Activated T-cell treated with anti-CD3 and anti-CD28 coated beads, Interleukin-2, amount 50 U/mL, for 4 hours (primary cell): ENCODE measurements around the gene NAP1L4. TPM values are rescaled to one million over a fixed set of nuclear protein-coding genes. Genes with fewer than 3 reads are reported as not detected.

Experiments
- ATAC-seq, 2 donors: fragments of 200-7000 bp; cut with Tn5 transposase; one replicate each; pipeline ENCODE4 v1.10.0; 2021
- DNase-seq: peaks from one replicate; pipeline ENCODE4 v3.0.0-alpha.2; 2020
- H3K27me3 Mint-ChIP-seq: one replicate; pipeline ENCODE4 v1.8.0; 2021; ENCODE audit warnings: low read depth, mixed read lengths
- H3K36me3 Mint-ChIP-seq: one replicate; pipeline ENCODE4 v1.8.0; 2022; ENCODE audit warnings: mixed read lengths; ENCODE audit not compliant: insufficient read depth
- H3K4me1 Mint-ChIP-seq: one replicate; pipeline ENCODE4 v1.8.0; 2021; ENCODE audit warnings: low read depth, mixed read lengths
- H3K4me3 Mint-ChIP-seq: one replicate; pipeline ENCODE4 v1.8.0; 2021; ENCODE audit warnings: mild to moderate bottlenecking, moderate library complexity, mixed read lengths
- H3K9me3 Mint-ChIP-seq: one replicate; pipeline ENCODE4 v1.8.0; 2021; ENCODE audit warnings: mixed read lengths
- total RNA-seq, 3 donors: library from RNA; stranded (reverse); gene quantifications; one replicate each; pipeline ENCODE4 v1.2.1, GENCODE V29; 2021

NAP1L4 gene
- total RNA-seq, 3 donors from 2014 or later: 194 to 201 (median 199) TPM

DNA sequence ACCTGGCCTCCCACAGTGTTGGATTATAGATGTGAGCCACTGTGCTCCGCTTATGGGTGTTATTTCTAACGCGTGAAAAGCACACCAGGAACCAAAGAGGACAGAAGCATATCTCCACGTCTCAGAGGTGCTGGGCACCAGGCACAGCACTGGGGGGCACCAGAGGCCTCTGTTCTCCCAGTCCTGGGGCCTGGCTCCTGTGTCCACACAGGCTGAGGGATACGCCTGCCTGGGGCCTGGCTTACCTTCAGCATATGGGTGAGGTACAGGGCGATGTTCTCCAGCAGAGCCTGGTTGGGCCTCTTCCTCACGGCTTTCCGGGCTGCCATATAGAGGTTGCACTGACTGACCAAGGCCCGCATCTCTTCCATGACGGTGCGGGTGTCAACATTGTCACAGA, 24.7 kb upstream of the NAP1L4 start:
- no peaks in the 10 kb centered on the region for H3K27me3 Mint-ChIP-seq
- no peaks in the 10 kb centered on the region for H3K9me3 Mint-ChIP-seq
- ATAC-seq: no peak
- H3K4me3 Mint-ChIP-seq: no peak overlapping the region
- no peak for DNase-seq
- peaks cover 43% of the 10 kb centered on the region for H3K36me3 Mint-ChIP-seq
- H3K4me1 Mint-ChIP-seq: peaks cover 45% of the 10 kb centered on the region

GRCh38 chr11:3015796-3016195, 23.7 kb upstream of the NAP1L4 start:
- no peaks in the 10 kb centered on the region for H3K27me3 Mint-ChIP-seq
- H3K4me1 Mint-ChIP-seq: peaks cover 41% of the 10 kb centered on the region
- peaks cover 44% of the 10 kb centered on the region for H3K36me3 Mint-ChIP-seq

GRCh38 chr11:3014943-3015342, 22.8 kb upstream of the NAP1L4 start:
- no peak for ATAC-seq
- H3K36me3 Mint-ChIP-seq: peaks cover 40% of the 10 kb centered on the region
- H3K4me1 Mint-ChIP-seq: peaks cover 43% of the 10 kb centered on the region

More at GRCh38 chr11:3015796-3016195, 23.7 kb upstream of the NAP1L4 start:
- H3K4me3 Mint-ChIP-seq: no peak overlapping the region
- ATAC-seq (no peak), DNase-seq (no peak)
- H3K9me3 Mint-ChIP-seq: no peaks in the 10 kb centered on the region

GRCh38 chr11:3014057-3014938, 22.2 kb upstream of the NAP1L4 start:
- H3K4me1 Mint-ChIP-seq: peaks cover 45% of the 10 kb centered on the region
- peak; percentile 61 for DNase-seq
- peak; percentile 80 to 82 for ATAC-seq
- H3K4me3 Mint-ChIP-seq: peak overlapping the region; percentile 49
- no peaks in the 10 kb centered on the region for H3K9me3 Mint-ChIP-seq
- no peaks in the 10 kb centered on the region for H3K27me3 Mint-ChIP-seq
- H3K36me3 Mint-ChIP-seq: peaks cover 43% of the 10 kb centered on the region

More at GRCh38 chr11:3014943-3015342, 22.8 kb upstream of the NAP1L4 start:
- Mint-ChIP-seq H3K9me3 (no peaks in the 10 kb centered on the region), H3K4me3 (peak overlapping the region; percentile 49), H3K27me3 (no peaks in the 10 kb centered on the region)
- no peak for DNase-seq

GRCh38 chr11:3011891-3012885, 20.1 kb upstream of the NAP1L4 start:
- peaks cover 43% of the 10 kb centered on the region for H3K36me3 Mint-ChIP-seq
- H3K27me3 Mint-ChIP-seq: no peaks in the 10 kb centered on the region
- DNase-seq (no peak), ATAC-seq (no peak)
- H3K9me3 Mint-ChIP-seq: no peaks in the 10 kb centered on the region
- peaks cover 37% of the 10 kb centered on the region for H3K4me1 Mint-ChIP-seq
- no peak overlapping the region for H3K4me3 Mint-ChIP-seq

DNA sequence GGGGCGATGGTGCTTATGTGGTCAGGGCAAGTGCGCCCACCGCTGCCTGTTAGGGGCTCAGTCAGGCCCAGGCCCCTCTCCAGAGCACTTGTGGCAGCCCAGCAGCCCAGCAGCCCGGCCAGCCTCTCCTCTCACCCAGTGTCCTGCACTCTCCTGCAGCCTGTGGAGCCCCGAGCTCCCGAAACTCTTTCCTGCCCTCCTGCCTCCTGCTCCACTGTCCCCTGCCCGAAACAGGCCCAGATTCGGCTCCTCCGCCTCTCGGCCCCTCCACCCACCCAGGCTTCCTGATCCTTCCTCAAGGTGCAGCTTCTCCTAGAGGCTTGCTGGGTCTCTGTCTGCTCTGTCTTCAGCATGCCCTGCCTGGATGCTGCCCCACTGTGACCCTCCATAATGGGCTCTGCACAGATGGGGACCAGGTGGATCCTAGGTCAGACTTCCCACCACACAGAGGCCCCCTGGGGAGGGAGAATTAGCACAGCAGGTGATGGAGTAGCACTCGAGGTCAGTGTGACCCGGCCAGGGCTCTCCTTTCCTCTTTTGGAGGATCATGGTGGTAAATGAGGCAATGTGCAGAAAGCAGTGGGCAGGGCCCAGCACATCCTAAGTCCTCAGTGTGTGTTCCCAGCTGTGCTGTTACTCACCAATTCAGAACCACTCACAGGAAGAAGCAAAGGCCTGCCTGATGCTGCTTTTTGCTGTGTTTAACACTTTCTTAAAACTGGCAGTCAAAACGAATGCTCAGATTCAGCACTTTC, 18.6 kb upstream of the NAP1L4 start:
- Mint-ChIP-seq H3K27me3 (no peaks in the 10 kb centered on the region), H3K9me3 (no peaks in the 10 kb centered on the region), H3K4me1 (peaks cover 31% of the 10 kb centered on the region), H3K4me3 (no peak overlapping the region), H3K36me3 (peaks cover 42% of the 10 kb centered on the region)
- ATAC-seq (no peak), DNase-seq (no peak)

- H3K27me3 Mint-ChIP-seq: no peaks in the 10 kb centered on the region
- ATAC-seq (no peak), DNase-seq (no peak)
- H3K4me3 Mint-ChIP-seq: no peak overlapping the region
- H3K9me3 Mint-ChIP-seq: no peaks in the 10 kb centered on the region
- peaks cover 37% of the 10 kb centered on the region for H3K36me3 Mint-ChIP-seq
- peaks cover 24% of the 10 kb centered on the region for H3K4me1 Mint-ChIP-seq
Measured at GRCh38 chr11:3010004-3010403, 17.9 kb upstream of the NAP1L4 start.

DNA sequence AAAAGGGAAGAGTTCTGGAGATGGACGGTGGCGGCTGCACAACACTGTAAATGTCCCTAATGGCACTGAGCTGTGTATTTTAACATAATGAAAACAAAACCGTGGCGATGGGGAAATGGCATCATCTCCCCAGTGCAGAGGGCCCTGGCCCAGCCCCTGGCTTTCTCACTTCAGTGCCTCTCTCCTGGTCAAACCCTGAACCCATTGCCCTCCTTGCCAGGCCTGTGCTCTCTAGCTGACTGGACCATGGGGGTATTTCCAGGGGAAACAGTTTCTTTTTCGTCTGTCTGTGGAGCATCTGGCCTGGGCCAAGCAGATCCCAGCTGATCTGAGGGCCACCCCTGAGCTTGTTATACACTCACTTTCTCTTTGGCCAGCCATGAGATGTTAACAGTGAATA, 17.4 kb upstream of the NAP1L4 start:
- Mint-ChIP-seq H3K4me1 (peaks cover 18% of the 10 kb centered on the region), H3K4me3 (no peak overlapping the region), H3K27me3 (no peaks in the 10 kb centered on the region), H3K9me3 (no peaks in the 10 kb centered on the region), H3K36me3 (peaks cover 35% of the 10 kb centered on the region)
- no peak for ATAC-seq
- DNase-seq: no peak

DNA sequence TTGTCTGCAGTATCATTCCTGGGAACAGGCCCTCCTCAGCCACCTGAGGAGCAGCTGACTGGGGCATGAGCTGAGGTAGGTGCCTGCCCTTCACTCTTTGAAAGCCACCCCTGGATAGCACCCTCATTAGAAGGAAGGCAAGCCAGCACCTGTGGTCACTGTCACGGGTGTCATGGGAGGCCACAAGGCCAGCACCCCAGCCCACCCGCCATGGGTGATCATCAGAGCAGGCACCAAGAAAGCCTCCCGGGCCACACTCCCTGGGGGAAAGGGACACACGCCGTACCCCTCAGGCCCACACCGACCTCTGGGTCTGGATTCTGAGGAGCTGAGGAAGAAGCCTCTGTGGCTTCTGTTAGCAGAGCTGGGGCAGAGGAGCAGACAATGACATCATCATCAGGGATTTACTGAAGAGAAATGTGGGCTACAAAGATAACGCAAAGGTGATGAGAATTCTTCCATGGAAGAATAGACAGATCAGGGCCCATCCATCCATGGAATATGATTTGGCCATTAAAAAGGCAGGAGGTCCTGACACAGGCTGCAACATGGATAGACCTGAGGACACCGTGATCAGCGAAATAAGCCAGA, 16.7 kb upstream of the NAP1L4 start:
- DNase-seq: no peak
- Mint-ChIP-seq H3K36me3 (peaks cover 40% of the 10 kb centered on the region), H3K4me3 (no peak overlapping the region)

DNA sequence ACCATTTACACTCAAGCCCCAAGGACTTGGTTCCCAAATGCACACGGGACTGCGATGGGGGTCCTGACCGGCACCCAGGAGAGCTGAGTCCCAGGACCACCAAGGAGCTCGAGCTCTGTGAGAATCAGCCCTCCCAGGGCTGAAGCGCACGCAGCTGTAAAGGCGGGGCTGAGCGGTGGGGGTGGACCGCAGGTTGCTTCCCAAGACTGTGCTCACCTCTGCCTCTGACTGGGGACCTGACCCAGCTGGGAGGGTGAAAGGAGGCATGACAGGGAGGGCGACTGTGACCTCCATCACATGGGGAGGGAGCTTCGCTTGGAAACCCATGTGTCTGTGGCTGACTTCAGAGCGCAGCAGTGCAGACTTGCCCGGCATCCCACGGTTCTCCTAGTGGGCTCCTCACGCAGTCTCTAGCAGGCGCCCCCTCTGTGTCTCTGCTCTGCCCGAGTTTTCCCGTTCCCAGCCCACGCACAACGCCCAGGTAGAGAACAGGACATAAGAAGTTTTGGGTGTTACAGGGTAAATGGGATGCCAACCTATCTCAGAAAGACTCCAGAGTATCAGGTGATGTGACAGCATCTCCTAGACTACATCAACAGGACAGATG, 15.4 kb upstream of the NAP1L4 start:
- H3K4me3 Mint-ChIP-seq: no peak overlapping the region
- no peaks in the 10 kb centered on the region for H3K27me3 Mint-ChIP-seq
- H3K36me3 Mint-ChIP-seq: peaks cover 49% of the 10 kb centered on the region
- peaks cover 7% of the 10 kb centered on the region for H3K4me1 Mint-ChIP-seq
- ATAC-seq (peak in 1 of 2 donors; percentile 21), DNase-seq (no peak)
- no peaks in the 10 kb centered on the region for H3K9me3 Mint-ChIP-seq

More for the DNA sequence above, 16.7 kb upstream of the NAP1L4 start:
- no peaks in the 10 kb centered on the region for H3K9me3 Mint-ChIP-seq
- H3K4me1 Mint-ChIP-seq: peaks cover 12% of the 10 kb centered on the region
- no peak for ATAC-seq
- no peaks in the 10 kb centered on the region for H3K27me3 Mint-ChIP-seq

- H3K4me1 Mint-ChIP-seq: peaks cover 7% of the 10 kb centered on the region
- no peaks in the 10 kb centered on the region for H3K27me3 Mint-ChIP-seq
- ATAC-seq (peak; percentile 74 to 75), DNase-seq (no peak)
- H3K36me3 Mint-ChIP-seq: peaks cover 48% of the 10 kb centered on the region
- H3K9me3 Mint-ChIP-seq: no peaks in the 10 kb centered on the region
- H3K4me3 Mint-ChIP-seq: no peak overlapping the region
Measured at GRCh38 chr11:3006505-3007260, 14.6 kb upstream of the NAP1L4 start.

GRCh38 chr11:3004481-3004880, 12.4 kb upstream of the NAP1L4 start:
- H3K4me3 Mint-ChIP-seq: no peak overlapping the region
- H3K27me3 Mint-ChIP-seq: no peaks in the 10 kb centered on the region
- ATAC-seq (no peak), DNase-seq (no peak)
- H3K36me3 Mint-ChIP-seq: peaks cover 50% of the 10 kb centered on the region
- peaks cover 2% of the 10 kb centered on the region for H3K4me1 Mint-ChIP-seq
- no peaks in the 10 kb centered on the region for H3K9me3 Mint-ChIP-seq
